D721Med (cell line): Measurements from ENCODE around the gene PLGRKT.
"Not testable (repeated sequence)": the region's sequence is repeated elsewhere in the genome, so short reads cannot be mapped to it uniquely, and the experiment has no call there.

Experiments used
- DNase-seq: peaks from one replicate; pipeline ENCODE4 v3.0.0; 2011; ENCODE audit warnings: low spot score; ENCODE audit not compliant: insufficient read length
- FAIRE-seq: peaks from 2 replicates; lab custom pipeline; 2011; peaks lifted over from hg19 to GRCh38; lab: Jason Lieb, UNC
- TF ChIP-seq, protein P1 (sequence below): IDR thresholded peaks from 2 replicates; pipeline ENCODE4 v1.5.1; 2012; ENCODE audit warnings: mild to moderate bottlenecking, control low read depth; ENCODE audit not compliant: insufficient read depth; ENCODE audit errors: missing control alignments

Gene PLGRKT

DNA sequence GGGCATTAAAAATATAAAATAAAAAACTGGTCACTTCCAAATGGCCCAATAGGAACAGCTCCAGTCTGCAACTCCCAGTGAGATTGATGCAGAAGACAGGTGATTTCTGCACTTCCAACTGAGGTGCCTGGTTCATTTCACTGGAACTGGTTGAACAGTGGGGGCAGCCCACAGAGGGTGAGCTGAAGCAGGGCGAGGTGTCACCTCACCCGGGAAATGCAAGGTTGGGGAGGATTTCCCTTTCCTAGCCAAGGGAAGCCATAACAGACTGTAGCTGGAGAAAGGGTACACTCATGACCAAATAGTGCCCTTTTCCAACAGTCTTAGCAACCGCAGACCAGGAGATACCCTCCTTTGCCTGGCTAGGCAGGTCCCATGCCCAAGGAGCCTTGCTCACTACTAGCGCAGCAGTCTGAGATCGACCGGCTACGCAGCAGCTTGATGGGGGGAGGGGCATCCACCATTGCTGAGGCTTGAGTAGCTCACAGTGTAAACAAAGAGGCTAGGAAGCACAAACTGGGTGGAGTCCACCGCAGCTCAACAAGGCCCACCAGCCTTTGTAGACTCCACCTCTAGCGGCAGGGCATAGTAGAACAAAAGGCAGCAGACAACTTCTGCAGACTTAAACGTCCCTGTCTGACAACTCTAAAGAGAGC is 110.7 kb downstream of the PLGRKT start:
- DNase-seq = no peak
- TF ChIP-seq, protein P1, sequence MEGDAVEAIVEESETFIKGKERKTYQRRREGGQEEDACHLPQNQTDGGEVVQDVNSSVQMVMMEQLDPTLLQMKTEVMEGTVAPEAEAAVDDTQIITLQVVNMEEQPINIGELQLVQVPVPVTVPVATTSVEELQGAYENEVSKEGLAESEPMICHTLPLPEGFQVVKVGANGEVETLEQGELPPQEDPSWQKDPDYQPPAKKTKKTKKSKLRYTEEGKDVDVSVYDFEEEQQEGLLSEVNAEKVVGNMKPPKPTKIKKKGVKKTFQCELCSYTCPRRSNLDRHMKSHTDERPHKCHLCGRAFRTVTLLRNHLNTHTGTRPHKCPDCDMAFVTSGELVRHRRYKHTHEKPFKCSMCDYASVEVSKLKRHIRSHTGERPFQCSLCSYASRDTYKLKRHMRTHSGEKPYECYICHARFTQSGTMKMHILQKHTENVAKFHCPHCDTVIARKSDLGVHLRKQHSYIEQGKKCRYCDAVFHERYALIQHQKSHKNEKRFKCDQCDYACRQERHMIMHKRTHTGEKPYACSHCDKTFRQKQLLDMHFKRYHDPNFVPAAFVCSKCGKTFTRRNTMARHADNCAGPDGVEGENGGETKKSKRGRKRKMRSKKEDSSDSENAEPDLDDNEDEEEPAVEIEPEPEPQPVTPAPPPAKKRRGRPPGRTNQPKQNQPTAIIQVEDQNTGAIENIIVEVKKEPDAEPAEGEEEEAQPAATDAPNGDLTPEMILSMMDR = no peak
- FAIRE-seq = no peak

DNA sequence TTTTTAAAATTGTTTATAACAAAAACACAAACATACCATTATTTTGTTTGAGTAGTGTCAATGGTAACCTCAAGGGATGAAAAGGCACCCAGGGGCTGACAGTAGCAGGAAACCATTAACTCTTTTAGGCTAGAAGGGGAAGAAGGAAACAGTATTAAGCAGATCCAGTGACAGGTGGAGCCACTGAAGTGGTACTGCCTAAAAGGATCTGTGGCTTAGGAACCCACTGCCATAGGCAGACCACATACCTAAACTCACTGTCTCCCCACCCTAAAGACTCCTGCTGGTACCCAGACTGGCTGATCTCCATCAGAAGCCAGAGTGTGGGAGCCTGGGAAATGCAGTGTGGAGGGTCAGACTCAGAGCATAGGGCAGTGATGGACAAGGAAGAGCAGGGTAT is 111.5 kb downstream of the PLGRKT start:
- FAIRE-seq = no peak
- TF ChIP-seq, protein P1 = no peak
- no peak for DNase-seq

DNA sequence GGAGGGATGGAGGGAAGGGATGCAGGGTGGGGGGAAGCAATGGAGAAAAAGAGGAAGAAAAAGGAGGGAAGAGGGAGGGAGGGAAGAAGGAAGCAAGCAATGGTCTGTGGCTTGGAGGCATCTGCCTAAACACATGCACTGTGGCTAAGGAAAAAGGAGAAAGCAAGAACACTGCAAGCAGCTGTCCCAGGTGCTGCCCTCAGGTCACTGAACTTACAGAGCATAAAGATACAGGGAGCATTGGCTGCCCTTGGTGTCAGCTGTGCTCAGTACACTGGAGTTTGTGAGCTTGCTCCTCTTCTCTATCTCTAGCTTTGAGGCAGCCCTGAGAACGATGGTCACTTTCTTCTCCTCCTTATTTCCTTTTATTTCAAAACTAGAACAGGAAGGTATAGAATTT is 116.1 kb downstream of the PLGRKT start:
- not testable (repeated sequence) for FAIRE-seq, DNase-seq

DNA sequence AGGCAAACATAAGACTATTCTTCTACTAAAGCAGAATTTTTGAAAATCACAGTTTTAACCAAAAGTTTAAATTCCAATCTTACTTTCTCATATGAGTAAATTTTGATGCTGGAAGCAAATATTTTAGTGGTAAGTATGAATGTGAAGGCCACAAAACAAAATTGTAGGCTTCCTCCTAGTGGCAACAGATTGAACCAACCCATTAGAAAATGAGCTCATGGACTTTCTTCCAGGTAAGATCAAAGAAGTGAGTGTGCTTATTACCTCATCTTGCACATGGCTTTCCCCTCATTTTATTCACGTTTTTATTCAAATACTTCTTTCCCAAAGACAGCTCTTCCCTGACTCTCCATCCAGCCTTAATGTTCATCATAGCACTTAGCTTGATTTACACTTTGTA is 116.7 kb downstream of the PLGRKT start:
- FAIRE-seq (no peak), DNase-seq (no peak)
- TF ChIP-seq, protein P1 = no peak

DNA sequence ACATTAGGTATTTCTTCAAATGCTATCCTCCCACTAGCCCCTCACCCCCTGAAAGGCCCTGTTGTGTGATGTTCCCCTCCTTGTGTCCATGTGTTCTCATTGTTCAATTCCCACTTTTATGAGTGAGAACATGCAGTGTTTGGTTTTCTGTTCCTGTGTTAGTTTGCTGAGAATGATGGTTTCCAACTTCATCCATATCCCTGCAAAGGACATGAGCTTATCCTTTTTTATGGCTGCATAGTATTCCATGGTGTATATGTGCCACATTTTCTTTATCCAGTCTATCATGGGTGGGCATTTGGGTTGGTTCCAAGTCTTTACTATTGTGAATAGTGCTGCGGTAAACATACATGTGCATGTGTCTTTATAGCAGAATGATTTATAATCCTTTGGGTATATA is 121.3 kb downstream of the PLGRKT start:
- not testable (repeated sequence) for FAIRE-seq, DNase-seq

DNA sequence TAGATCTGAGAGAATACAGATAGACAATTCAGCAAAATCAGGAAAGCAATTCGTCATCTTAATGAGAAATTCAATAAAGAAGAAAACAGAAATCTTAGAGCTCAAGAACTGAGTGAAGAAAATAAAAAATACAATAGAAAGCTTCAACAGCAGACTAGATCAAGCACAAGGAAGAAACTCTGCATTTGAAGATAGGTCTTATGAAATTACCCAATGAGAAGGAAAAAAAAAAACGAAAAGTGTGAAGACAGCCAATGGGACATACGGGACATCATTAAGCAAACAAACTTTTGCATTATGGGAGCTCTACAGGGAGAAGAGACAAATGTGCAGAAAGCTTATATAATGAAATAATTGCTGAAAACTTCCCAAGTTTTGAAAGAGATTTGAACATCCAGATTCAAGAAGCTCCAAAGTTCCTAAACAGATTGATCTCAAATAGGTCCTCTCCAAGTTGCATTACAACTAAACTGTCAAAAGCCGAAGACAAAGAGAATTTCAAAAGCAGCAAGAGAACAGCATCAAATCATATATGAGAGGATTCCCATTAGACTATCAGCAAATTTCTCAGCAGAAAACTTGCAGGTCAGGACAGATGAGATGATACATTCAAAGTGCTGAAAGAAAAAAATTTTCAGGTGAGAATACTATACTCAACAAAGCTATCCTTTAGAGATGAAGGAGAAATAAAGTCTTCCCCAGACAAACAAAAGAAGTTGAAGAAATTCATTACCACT is 122.4 kb downstream of the PLGRKT start:
- TF ChIP-seq, protein P1 = no peak
- no peak for DNase-seq
- FAIRE-seq = no peak

DNA sequence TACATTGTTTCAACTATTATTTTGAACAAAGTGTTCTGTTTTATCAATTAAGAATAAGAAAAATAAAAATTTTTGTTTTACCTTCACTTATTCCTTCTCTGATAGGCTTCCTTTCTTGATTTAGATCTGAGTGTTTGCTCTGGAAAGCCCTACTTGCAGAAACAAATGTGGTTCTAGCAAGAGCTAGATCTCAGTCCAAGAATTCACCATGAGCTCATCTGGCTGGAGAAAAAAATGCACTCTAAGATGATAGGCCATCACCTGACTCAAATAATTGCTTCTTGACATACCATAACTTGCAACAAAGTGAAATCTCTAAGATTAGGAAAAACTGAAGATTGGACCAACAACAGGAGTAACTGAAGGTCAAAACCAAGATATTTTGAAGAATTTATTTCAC is 126.9 kb downstream of the PLGRKT start:
- DNase-seq (no peak), FAIRE-seq (no peak)
- TF ChIP-seq, protein P1 = no peak
